22Rv1 (cell line): Measurements from ENCODE around the gene SLC24A4.
A peak's percentile ranks its signal among the peaks of the same experiment; 100 is the strongest.

Experiments
- H3K27ac ChIP-seq: fragments of 450-650 bp; 2 replicates; pipeline ENCODE4 v1.5.1; 2017
- ZFX ChIP-seq: fragments of 450-650 bp; IDR thresholded peaks from 2 replicates; pipeline ENCODE4 v1.6.1; 2017; ENCODE audit warnings: antibody characterized with exemption, borderline replicate concordance
- TF ChIP-seq, protein P1 (sequence below): fragments of 450-650 bp; IDR thresholded peaks from 2 replicates; pipeline ENCODE4 v1.5.1; 2017; ENCODE audit warnings: mild to moderate bottlenecking

Gene SLC24A4

DNA sequence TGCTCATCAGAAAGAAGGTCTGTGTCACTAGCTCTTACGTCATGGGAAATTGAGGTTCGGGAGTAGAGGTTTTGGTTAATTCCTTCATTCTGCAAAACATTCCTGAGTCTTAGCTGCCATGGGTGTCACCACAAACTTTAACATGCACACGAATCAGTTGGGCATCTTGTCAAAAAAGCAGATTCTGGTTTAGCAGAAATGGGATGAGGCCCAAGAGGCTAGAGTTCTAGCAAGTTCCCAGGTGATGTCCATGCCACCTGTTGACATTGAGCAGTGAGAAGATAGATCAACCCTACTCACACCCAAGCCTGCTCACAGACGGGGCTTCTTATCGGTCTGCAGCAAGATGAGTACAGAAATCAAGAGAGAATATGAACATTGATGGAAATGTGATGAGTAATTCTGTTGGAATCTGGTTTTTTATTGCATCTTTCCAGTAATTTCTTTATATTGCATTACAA, 179.0 kb downstream of the SLC24A4 start:
- no peak overlapping the region for H3K27ac ChIP-seq
- no peak for TF ChIP-seq ZFX
- TF ChIP-seq, protein P1, sequence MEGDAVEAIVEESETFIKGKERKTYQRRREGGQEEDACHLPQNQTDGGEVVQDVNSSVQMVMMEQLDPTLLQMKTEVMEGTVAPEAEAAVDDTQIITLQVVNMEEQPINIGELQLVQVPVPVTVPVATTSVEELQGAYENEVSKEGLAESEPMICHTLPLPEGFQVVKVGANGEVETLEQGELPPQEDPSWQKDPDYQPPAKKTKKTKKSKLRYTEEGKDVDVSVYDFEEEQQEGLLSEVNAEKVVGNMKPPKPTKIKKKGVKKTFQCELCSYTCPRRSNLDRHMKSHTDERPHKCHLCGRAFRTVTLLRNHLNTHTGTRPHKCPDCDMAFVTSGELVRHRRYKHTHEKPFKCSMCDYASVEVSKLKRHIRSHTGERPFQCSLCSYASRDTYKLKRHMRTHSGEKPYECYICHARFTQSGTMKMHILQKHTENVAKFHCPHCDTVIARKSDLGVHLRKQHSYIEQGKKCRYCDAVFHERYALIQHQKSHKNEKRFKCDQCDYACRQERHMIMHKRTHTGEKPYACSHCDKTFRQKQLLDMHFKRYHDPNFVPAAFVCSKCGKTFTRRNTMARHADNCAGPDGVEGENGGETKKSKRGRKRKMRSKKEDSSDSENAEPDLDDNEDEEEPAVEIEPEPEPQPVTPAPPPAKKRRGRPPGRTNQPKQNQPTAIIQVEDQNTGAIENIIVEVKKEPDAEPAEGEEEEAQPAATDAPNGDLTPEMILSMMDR, result no peak

DNA sequence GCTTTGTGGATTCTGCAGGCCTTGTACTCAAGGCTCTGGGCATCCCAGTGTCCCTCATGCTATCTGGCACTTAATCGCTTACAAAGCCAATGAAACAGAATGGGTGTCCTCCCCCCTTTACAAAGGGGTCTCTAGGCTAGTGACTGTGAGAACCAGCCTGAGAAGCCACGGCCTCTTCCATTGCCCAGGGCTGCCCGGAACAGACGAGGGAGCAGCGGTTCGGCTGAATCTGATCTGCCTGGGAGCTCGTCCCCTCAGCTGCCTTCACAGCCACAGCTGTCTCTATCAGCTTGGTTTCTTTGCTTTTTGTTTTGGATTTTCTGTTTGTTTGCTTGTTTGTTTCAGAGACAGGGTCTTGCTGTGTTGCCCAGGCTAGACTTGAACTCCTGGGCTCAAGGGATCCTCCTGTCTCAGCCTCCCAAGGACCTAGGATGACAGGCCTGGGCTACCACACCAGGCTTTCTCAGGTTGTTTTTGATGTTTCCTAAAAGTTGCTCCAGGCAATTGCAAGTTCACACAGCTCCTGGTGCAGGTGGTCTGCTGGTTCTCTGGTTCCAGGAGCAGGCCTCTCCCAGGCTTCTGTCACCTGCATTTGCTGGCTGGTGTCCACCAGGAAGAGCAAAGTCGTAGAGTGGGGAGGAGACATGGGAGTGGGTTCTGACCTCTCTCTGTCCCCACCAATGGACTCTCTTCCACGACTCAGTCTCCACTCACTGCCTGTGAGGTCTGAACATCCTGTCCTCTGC, 179.7 kb downstream of the SLC24A4 start:
- H3K27ac ChIP-seq, result no peak overlapping the region
- TF ChIP-seq, protein P1, result no peak
- no peak for TF ChIP-seq ZFX

DNA sequence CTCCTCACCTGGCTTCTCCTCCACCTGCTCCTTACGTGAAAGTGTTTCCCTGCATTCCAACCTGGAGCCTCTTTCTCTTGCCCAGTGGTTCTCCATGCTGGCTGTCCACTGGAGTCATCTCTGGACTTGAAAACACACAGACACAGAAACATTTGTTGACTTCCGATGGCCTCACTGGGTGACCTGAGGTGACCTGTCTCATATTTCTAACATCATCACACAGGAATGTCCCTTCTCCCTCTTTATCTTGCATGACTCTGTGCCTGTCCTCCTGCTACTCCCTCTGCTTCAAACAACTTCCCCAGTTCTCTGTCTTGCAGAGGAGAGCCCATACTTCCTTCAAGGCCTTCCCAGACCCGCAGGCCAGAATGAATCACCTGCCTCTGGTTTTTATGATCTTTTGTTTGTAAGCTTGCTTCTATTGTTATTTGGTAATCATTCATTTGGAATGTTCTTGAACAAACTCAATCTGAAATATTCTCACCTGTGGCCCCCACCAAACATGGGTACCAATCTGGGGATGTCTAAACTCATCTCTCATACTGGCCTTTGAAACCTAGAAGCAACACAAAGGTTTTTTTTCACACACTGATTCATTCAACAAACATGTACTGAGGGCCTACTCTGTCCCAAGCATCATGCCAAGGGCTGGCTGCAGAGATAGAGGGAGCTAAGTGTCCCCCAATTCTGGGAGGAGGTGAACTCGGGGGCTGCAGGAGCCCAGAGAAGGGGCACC, 181.0 kb downstream of the SLC24A4 start:
- no peak overlapping the region for H3K27ac ChIP-seq
- TF ChIP-seq, protein P1, result no peak
- TF ChIP-seq ZFX, result no peak

DNA sequence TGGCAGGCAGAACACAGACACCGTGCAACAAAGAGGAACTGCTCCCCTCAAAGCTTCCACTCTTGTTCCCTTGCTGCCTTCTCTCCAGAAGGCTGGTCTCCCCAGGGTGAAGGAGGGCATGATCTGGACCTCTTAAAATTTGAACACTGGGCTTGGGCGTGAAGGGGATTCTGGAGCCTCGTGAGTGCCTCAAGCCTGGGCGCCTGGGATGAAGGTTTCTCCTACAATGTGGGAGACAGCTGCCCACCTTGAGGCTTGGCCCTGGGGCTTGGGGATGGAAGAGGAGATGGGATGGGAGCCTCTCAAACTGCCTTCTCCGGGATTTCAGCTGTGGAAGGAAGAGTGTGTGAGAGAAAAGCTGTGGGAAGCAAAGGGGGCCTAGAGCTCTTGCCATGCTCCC, 182.9 kb downstream of the SLC24A4 start:
- H3K27ac ChIP-seq, result no peak overlapping the region
- TF ChIP-seq, protein P1, result no peak
- TF ChIP-seq ZFX, result no peak

DNA sequence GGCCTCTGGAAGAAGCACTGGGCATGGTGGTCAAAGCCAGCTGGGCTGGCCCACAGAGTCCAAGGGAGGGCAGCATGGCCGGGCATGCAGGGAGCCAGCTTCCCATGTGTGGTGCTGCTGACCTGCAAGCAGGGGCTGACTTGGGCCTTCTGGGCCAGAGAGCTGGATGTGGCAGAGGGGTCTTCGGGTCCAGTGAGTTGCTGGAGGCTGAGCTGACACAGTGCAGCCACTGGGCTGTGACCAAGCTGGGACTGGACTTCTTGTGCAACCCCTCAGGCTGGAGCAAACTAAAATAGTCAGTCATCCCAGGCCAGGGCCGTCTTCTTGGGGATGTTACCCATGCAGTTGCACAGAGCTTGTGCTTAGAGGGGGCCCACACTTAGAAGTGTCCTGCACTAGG, 183.3 kb downstream of the SLC24A4 start:
- TF ChIP-seq, protein P1, result no peak
- TF ChIP-seq ZFX, result no peak
- no peak overlapping the region for H3K27ac ChIP-seq

DNA sequence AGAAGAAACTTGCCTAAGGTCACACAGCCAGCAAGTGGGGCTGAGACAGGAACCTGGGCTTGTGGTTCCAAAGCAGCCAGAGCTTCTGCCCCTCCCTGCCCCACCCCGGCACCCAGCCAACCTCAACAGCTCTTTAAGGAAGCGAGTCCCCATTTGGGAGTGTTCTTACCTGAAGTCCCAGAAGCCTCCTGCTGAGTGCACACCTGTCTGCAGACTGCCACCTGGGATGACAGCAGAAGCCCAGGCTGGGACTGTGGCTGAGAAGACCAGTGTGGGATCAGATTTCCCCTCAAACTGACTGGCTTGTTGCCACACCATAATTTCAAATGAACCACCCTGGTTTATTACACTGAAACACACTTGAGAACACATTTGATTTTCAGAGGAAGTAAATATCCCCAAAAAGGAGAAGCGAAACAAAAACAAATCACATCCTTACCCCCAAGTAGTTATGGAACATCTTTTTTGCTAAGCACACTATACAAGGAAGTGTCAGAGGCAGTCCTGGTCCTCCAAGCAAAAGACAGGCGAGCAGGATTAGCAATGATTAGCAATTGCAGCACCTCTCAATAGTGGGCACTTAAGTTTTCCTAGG, 184.3 kb downstream of the SLC24A4 start:
- TF ChIP-seq ZFX, result no peak
- TF ChIP-seq, protein P1, result no peak
- H3K27ac ChIP-seq, result no peak overlapping the region

DNA sequence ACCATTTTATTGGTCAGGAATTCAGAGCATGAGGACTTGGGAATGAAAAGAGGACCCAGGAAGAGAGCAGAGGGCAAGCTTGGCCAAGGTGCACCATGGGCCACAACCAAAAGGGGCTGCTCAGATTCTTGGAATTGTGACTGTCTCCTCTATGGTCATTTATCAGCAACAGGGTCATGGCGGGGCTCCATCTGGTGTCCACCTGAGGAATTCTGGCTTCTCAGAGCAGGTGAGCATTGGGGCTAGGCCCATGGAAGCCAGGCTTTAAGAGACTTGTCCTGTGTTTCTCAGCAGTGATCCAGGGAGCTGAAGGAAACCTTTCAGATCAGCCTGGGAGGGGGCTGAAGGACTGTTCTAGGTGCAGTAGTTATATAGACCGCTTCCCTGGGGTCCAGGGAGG, 188.0 kb downstream of the SLC24A4 start:
- no peak overlapping the region for H3K27ac ChIP-seq
- TF ChIP-seq ZFX, result no peak
- TF ChIP-seq, protein P1, result peak; percentile 22; the same call in 1 of the 2 replicates
